NB4 (cell line): ENCODE measurements around the gene PPM1F.
"Not testable (repeated sequence)": the region's sequence is repeated elsewhere in the genome, so short reads cannot be mapped to it uniquely, and the experiment has no call there.

Experiments
- DNase-seq: peaks from one replicate; pipeline ENCODE4 v3.0.0; 2010; ENCODE audit warnings: low read depth
- H3K4me3 ChIP-seq: one replicate; pipeline ENCODE4 v1.5.1; 2011; ENCODE audit warnings: mild to moderate bottlenecking, low read depth, low read length, moderate library complexity
- MYC ChIP-seq: IDR thresholded peaks from 2 replicates; pipeline ENCODE4 v1.6.1; 2011; ENCODE audit warnings: low read depth, low read length
- POLR2A ChIP-seq: IDR thresholded peaks from 2 replicates; pipeline ENCODE4 v1.6.1; 2011; ENCODE audit warnings: mild to moderate bottlenecking; ENCODE audit not compliant: insufficient read length; ENCODE audit errors: extremely low read depth
- TF ChIP-seq, protein P1 (sequence below): IDR thresholded peaks from 2 replicates; pipeline ENCODE4 v1.6.1; 2011; ENCODE audit warnings: low read depth, low read length
- TF ChIP-seq, protein P2 (sequence below): IDR thresholded peaks from one replicate; pipeline ENCODE4 v1.5.1; 2012; ENCODE audit warnings: low read depth, low read length

Gene PPM1F

GRCh38 chr22:21915624-21916308 lies 36.9 kb downstream of the PPM1F start:
- TF ChIP-seq, protein P1, sequence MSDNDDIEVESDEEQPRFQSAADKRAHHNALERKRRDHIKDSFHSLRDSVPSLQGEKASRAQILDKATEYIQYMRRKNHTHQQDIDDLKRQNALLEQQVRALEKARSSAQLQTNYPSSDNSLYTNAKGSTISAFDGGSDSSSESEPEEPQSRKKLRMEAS, result no peak
- no peak for TF ChIP-seq POLR2A
- TF ChIP-seq MYC, result no peak
- TF ChIP-seq, protein P2, sequence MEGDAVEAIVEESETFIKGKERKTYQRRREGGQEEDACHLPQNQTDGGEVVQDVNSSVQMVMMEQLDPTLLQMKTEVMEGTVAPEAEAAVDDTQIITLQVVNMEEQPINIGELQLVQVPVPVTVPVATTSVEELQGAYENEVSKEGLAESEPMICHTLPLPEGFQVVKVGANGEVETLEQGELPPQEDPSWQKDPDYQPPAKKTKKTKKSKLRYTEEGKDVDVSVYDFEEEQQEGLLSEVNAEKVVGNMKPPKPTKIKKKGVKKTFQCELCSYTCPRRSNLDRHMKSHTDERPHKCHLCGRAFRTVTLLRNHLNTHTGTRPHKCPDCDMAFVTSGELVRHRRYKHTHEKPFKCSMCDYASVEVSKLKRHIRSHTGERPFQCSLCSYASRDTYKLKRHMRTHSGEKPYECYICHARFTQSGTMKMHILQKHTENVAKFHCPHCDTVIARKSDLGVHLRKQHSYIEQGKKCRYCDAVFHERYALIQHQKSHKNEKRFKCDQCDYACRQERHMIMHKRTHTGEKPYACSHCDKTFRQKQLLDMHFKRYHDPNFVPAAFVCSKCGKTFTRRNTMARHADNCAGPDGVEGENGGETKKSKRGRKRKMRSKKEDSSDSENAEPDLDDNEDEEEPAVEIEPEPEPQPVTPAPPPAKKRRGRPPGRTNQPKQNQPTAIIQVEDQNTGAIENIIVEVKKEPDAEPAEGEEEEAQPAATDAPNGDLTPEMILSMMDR, result no peak
- DNase-seq, result no peak
- H3K4me3 ChIP-seq, result no peak overlapping the region

DNA sequence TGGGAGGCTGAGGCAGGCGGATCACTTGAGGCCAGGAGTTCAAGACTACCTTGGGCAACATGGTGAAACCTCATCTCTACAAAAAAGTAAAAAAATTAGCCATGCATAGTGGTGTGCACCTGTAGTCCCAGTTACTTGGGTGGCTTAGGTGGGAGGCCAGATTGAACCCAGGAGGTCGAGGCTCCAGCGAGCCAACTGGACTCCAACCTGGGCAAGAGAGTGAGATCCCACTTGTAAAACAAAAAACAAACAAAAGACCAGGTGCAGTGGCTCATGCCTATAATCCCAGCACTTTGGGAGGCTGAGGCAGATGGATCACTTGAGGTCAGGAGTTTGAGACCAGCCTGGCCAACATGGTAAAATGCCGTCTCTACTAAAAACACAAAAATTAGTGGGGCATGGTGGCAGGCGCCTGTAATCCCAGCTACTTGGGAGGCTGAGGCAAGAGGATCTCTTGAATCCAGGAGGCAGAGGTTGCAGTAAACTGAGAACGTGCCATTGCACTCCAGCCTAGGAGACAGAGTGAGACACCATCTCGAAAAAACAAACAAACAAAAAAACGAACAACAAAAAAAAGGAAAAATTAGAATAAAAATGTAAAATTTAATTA lies 38.5 kb downstream of the PPM1F start:
- DNase-seq, result not testable (repeated sequence)

DNA sequence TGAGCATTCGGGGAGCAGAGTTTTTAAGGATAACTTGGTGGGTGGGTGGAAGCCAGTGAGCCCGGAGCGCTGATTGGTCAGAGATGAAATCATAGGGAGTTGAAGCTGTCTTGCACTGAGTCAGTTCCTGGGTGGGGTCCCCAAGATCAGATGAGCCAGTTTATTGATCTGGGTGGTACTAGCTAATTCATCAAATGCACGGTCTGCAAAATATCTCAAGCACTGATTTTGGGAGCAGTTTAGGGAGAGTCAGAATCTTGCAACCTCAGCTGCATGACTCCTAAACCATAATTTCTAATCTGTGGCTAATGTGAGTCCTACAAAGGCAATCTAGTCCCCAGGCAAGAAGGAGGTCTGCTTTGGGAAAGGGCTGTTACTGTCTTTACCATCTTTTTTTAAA lies 42.3 kb downstream of the PPM1F start:
- not testable (repeated sequence) for DNase-seq

More for the DNA sequence above, 38.5 kb downstream of the PPM1F start:
- H3K4me3 ChIP-seq, result not testable (repeated sequence)

GRCh38 chr22:21909871-21910270 lies 42.8 kb downstream of the PPM1F start:
- no peak overlapping the region for H3K4me3 ChIP-seq
- DNase-seq, result no peak
- TF ChIP-seq, protein P1, result no peak
- no peak for TF ChIP-seq MYC

More for the DNA sequence above, 42.3 kb downstream of the PPM1F start:
- not testable (repeated sequence) for H3K4me3 ChIP-seq

GRCh38 chr22:21907638-21908522 lies 44.8 kb downstream of the PPM1F start:
- DNase-seq, result no peak
- no peak overlapping the region for H3K4me3 ChIP-seq
- TF ChIP-seq POLR2A (no peak), MYC (no peak)
- TF ChIP-seq, protein P2, result no peak
- TF ChIP-seq, protein P1, result no peak

GRCh38 chr22:21905234-21905633 lies 47.4 kb downstream of the PPM1F start:
- DNase-seq, H3K4me3 ChIP-seq: not testable (repeated sequence)

DNA sequence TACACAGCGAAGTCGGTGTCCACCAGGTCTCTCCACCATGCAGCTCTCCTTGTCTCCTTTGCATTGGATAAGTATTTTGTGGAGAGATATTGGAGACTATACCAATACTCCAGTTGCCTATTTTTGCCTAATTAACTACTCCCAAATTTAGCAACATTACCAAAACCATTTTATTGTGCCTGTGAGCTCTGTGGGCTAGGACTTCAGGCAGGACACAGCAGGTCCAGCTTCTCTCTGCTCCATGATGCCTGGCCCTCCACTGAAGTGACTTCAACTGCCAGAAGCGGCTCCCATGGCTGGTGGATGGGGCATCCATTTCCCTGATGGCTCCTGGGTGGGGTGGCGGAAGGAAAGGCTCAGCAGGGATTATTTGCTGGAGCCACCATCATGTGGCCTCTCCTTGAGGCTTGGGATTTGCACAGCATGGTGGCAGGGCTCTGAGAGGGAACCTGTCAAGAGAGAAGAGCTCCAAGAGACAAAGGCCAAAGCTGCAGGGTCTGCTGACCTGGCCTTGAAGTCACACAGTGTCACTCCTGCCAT lies 48.3 kb downstream of the PPM1F start:
- no peak for DNase-seq
- H3K4me3 ChIP-seq, result no peak overlapping the region
- TF ChIP-seq, protein P2, result no peak
- TF ChIP-seq MYC (no peak), POLR2A (no peak)
- TF ChIP-seq, protein P1, result no peak
